Measurements from ENCODE around the gene CCDC80.
A peak's percentile ranks its signal among the peaks of the same experiment; 100 is the strongest.
"Not testable (repeated sequence)": the region's sequence is repeated elsewhere in the genome, so short reads cannot be mapped to it uniquely, and the experiment has no call there.

Gene CCDC80

GRCh38 chr3:112606098-112606497, 34.8 kb downstream of the CCDC80 start:
- no peak for DNase-seq (ENCODE audit: low read depth)
- H3K4me3 ChIP-seq (ENCODE audit: low read depth, low read length) = no peak overlapping the region

GRCh38 chr3:112605285-112605684, 35.7 kb downstream of the CCDC80 start:
- no peak overlapping the region for H3K4me3 ChIP-seq (ENCODE audit: low read depth, low read length)
- peak; percentile 97 for DNase-seq (ENCODE audit: low read depth)

GRCh38 chr3:112604536-112604935, 36.4 kb downstream of the CCDC80 start:
- H3K4me3 ChIP-seq (ENCODE audit: low read depth, low read length) = no peak overlapping the region
- DNase-seq (ENCODE audit: low read depth) = peak; percentile 81

- DNase-seq (ENCODE audit: low read depth) = no peak
- H3K4me3 ChIP-seq (ENCODE audit: low read depth, low read length) = no peak overlapping the region
Observed at GRCh38 chr3:112602217-112602838, 38.6 kb downstream of the CCDC80 start.

GRCh38 chr3:112598731-112599130, 42.2 kb downstream of the CCDC80 start:
- DNase-seq (ENCODE audit: low read depth) = no peak
- H3K4me3 ChIP-seq (ENCODE audit: low read depth, low read length) = no peak overlapping the region

- no peak for DNase-seq (ENCODE audit: low read depth)
- H3K4me3 ChIP-seq (ENCODE audit: low read depth, low read length) = no peak overlapping the region
Observed at GRCh38 chr3:112597945-112598344, 43.0 kb downstream of the CCDC80 start.

GRCh38 chr3:112594856-112595255, 46.1 kb downstream of the CCDC80 start:
- H3K4me3 ChIP-seq (ENCODE audit: low read depth, low read length) = no peak overlapping the region
- no peak for DNase-seq (ENCODE audit: low read depth)

- H3K4me3 ChIP-seq (ENCODE audit: low read depth, low read length) = no peak overlapping the region
- DNase-seq (ENCODE audit: low read depth) = no peak
Observed at GRCh38 chr3:112593258-112593657, 47.7 kb downstream of the CCDC80 start.

- no peak overlapping the region for H3K4me3 ChIP-seq (ENCODE audit: low read depth, low read length)
- DNase-seq (ENCODE audit: low read depth) = no peak
Observed at GRCh38 chr3:112587336-112587735, 53.6 kb downstream of the CCDC80 start.

- DNase-seq (ENCODE audit: low read depth) = no peak
- no peak overlapping the region for H3K4me3 ChIP-seq (ENCODE audit: low read depth, low read length)
Observed at GRCh38 chr3:112585782-112586181, 55.2 kb downstream of the CCDC80 start.

GRCh38 chr3:112583105-112583504, 57.8 kb downstream of the CCDC80 start:
- H3K4me3 ChIP-seq (ENCODE audit: low read depth, low read length) = no peak overlapping the region
- DNase-seq (ENCODE audit: low read depth) = no peak

GRCh38 chr3:112582244-112582874, 58.6 kb downstream of the CCDC80 start:
- DNase-seq (ENCODE audit: low read depth) = peak; percentile 47
- H3K4me3 ChIP-seq (ENCODE audit: low read depth, low read length) = no peak overlapping the region

- no peak for DNase-seq (ENCODE audit: low read depth)
- no peak overlapping the region for H3K4me3 ChIP-seq (ENCODE audit: low read depth, low read length)
Observed at GRCh38 chr3:112579697-112580096, 61.2 kb downstream of the CCDC80 start.

GRCh38 chr3:112579232-112579631, 61.7 kb downstream of the CCDC80 start:
- no peak overlapping the region for H3K4me3 ChIP-seq (ENCODE audit: low read depth, low read length)
- no peak for DNase-seq (ENCODE audit: low read depth)

- H3K4me3 ChIP-seq (ENCODE audit: low read depth, low read length) = no peak overlapping the region
- DNase-seq (ENCODE audit: low read depth) = no peak
Observed at GRCh38 chr3:112572701-112573100, 68.2 kb downstream of the CCDC80 start.

GRCh38 chr3:112569265-112569664, 71.7 kb downstream of the CCDC80 start:
- DNase-seq (ENCODE audit: low read depth) = no peak
- no peak overlapping the region for H3K4me3 ChIP-seq (ENCODE audit: low read depth, low read length)

- H3K4me3 ChIP-seq (ENCODE audit: low read depth, low read length) = no peak overlapping the region
- DNase-seq (ENCODE audit: low read depth) = no peak
Observed at GRCh38 chr3:112568642-112569041, 72.3 kb downstream of the CCDC80 start.

GRCh38 chr3:112564940-112565305, 76.0 kb downstream of the CCDC80 start:
- DNase-seq (ENCODE audit: low read depth) = no peak
- H3K4me3 ChIP-seq (ENCODE audit: low read depth, low read length) = no peak overlapping the region

GRCh38 chr3:112564247-112564939, 76.5 kb downstream of the CCDC80 start:
- DNase-seq (ENCODE audit: low read depth); H3K4me3 ChIP-seq (ENCODE audit: low read depth, low read length): not testable (repeated sequence)

- H3K4me3 ChIP-seq (ENCODE audit: low read depth, low read length) = peak within 1 kb of the TSS; percentile 100
- DNase-seq (ENCODE audit: low read depth) = peak; percentile 95
Observed at GRCh38 chr3:112561734-112562529, 79.0 kb downstream of the CCDC80 start, which contains the start of the genes ATG3 and SLC35A5. Gene ATG3, minus strand, starts transcription at chr3:112561962. Its CDS starts 434 bp downstream, at chr3:112561528. Gene SLC35A5, plus strand, starts transcription at chr3:112562045. Its CDS starts 1,359 bp downstream, at chr3:112563404.
